Uterus (tissue), 2 donors: ENCODE results near the gene GCH1.

ENCODE experiments used
- POLR2A ChIP-seq, 2 donors: fragments of 450-650 bp; IDR thresholded peaks; one replicate each; pipeline ENCODE4 v1.6.1; 2016; ENCODE audit warnings: antibody characterized with exemption in 2 of 2, mild to moderate bottlenecking in 1 of 2, moderate library complexity in 1 of 2
- TF ChIP-seq, protein P1 (sequence below), 4 experiments: fragments of 200-600 bp in 2 of 4; fragments of 450-650 bp in 2 of 4; sonication (generic) in 2 of 4; IDR thresholded peaks; one replicate each; pipeline ENCODE4 v1.5.1; 2016 to 2019; ENCODE audit warnings: antibody characterized with exemption in 4 of 4, mild to moderate bottlenecking in 2 of 4, moderate library complexity in 1 of 4

GRCh38 chr14:54919330-54919729, 16.7 kb upstream of the GCH1 start:
- TF ChIP-seq, protein P1, sequence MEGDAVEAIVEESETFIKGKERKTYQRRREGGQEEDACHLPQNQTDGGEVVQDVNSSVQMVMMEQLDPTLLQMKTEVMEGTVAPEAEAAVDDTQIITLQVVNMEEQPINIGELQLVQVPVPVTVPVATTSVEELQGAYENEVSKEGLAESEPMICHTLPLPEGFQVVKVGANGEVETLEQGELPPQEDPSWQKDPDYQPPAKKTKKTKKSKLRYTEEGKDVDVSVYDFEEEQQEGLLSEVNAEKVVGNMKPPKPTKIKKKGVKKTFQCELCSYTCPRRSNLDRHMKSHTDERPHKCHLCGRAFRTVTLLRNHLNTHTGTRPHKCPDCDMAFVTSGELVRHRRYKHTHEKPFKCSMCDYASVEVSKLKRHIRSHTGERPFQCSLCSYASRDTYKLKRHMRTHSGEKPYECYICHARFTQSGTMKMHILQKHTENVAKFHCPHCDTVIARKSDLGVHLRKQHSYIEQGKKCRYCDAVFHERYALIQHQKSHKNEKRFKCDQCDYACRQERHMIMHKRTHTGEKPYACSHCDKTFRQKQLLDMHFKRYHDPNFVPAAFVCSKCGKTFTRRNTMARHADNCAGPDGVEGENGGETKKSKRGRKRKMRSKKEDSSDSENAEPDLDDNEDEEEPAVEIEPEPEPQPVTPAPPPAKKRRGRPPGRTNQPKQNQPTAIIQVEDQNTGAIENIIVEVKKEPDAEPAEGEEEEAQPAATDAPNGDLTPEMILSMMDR (IDR thresholded peaks at IDR 0.05), result no peak
- no peak for TF ChIP-seq POLR2A (IDR thresholded peaks at IDR 0.05)
